GM06990 (cell line): ENCODE data around the gene SPOP.
"Not testable (repeated sequence)": the region's sequence is repeated elsewhere in the genome, so short reads cannot be mapped to it uniquely, and the experiment has no call there.

ENCODE experiments used
- DNase-seq: peaks from one replicate; pipeline ENCODE4 v3.0.0-alpha.2; 2011; ENCODE audit not compliant: insufficient read length; ENCODE audit errors: extremely low read depth
- H3K27me3 ChIP-seq: replicated peaks from 2 replicates; pipeline ENCODE4 v1.6.0; 2011; ENCODE audit warnings: low read length; ENCODE audit not compliant: control insufficient read depth, insufficient read depth
- H3K36me3 ChIP-seq: 2 replicates; pipeline ENCODE4 v1.5.1; 2011; ENCODE audit warnings: low read length; ENCODE audit not compliant: control insufficient read depth, insufficient read depth
- H3K4me3 ChIP-seq: replicated peaks from 2 replicates; pipeline ENCODE4 v1.5.1; 2011; ENCODE audit warnings: low read depth, mild to moderate bottlenecking, control low read depth, low read length
- CTCF ChIP-seq: IDR thresholded peaks from 2 replicates; pipeline ENCODE4 v1.5.1; 2011; ENCODE audit warnings: low read length, control low read depth, mild to moderate bottlenecking, inconsistent platforms; ENCODE audit not compliant: insufficient read depth, poor library complexity, severe bottlenecking

SPOP gene

GRCh38 chr17:49674507-49674906 lies 3.4 kb downstream of the SPOP start:
- TF ChIP-seq CTCF = no peak
- no peaks in the 10 kb centered on the region for H3K27me3 ChIP-seq
- no peak for DNase-seq
- H3K36me3 ChIP-seq = no peaks in the 10 kb centered on the region
- H3K4me3 ChIP-seq = no peak overlapping the region

- not testable (repeated sequence) for H3K27me3 ChIP-seq, DNase-seq, H3K4me3 ChIP-seq, H3K36me3 ChIP-seq
Measured at GRCh38 chr17:49673679-49674078, 4.2 kb downstream of the SPOP start.

GRCh38 chr17:49670641-49671040 lies 7.3 kb downstream of the SPOP start:
- Histone ChIP-seq H3K36me3 (no peaks in the 10 kb centered on the region), H3K4me3 (no peak overlapping the region)

GRCh38 chr17:49670002-49670401 lies 7.9 kb downstream of the SPOP start:
- no peak for TF ChIP-seq CTCF
- DNase-seq = no peak

More at GRCh38 chr17:49670641-49671040, 7.3 kb downstream of the SPOP start:
- DNase-seq = no peak
- no peak for TF ChIP-seq CTCF
- no peaks in the 10 kb centered on the region for H3K27me3 ChIP-seq

GRCh38 chr17:49667854-49668253 lies 10.0 kb downstream of the SPOP start:
- no peaks in the 10 kb centered on the region; the same call in 1 of the 2 replicates for H3K36me3 ChIP-seq
- DNase-seq = no peak
- H3K27me3 ChIP-seq = no peaks in the 10 kb centered on the region
- no peak overlapping the region for H3K4me3 ChIP-seq
- no peak for TF ChIP-seq CTCF

More at GRCh38 chr17:49670002-49670401, 7.9 kb downstream of the SPOP start:
- no peak overlapping the region for H3K4me3 ChIP-seq
- H3K36me3 ChIP-seq = no peaks in the 10 kb centered on the region
- H3K27me3 ChIP-seq = no peaks in the 10 kb centered on the region

GRCh38 chr17:49664706-49665211 lies 13.1 kb downstream of the SPOP start:
- Histone ChIP-seq H3K27me3 (no peaks in the 10 kb centered on the region), H3K4me3 (no peak overlapping the region), H3K36me3 (no peaks in the 10 kb centered on the region; the same call in 1 of the 2 replicates)
- TF ChIP-seq CTCF = no peak
- no peak for DNase-seq
